A673 (cell line): Measurements from ENCODE around the gene KLHL11.

Source experiments
- EZH2 ChIP-seq: fragments of 200-600 bp; sonication (generic); IDR thresholded peaks from 2 replicates; pipeline ENCODE4 v1.6.1; 2017; ENCODE audit warnings: borderline replicate concordance, low read depth, mild to moderate bottlenecking, mixed read lengths, antibody characterized with exemption, low read length; ENCODE audit not compliant: poor library complexity, severe bottlenecking
- TF ChIP-seq, protein P1 (sequence below): fragments of 300-800, 200-600 bp; sonication (generic); conservative IDR thresholded peaks from 2 replicates; pipeline ENCODE4 v1.5.1; 2017; ENCODE audit warnings: low read depth, mild to moderate bottlenecking, antibody characterized with exemption, low read length, moderate library complexity, mixed read lengths

DNA sequence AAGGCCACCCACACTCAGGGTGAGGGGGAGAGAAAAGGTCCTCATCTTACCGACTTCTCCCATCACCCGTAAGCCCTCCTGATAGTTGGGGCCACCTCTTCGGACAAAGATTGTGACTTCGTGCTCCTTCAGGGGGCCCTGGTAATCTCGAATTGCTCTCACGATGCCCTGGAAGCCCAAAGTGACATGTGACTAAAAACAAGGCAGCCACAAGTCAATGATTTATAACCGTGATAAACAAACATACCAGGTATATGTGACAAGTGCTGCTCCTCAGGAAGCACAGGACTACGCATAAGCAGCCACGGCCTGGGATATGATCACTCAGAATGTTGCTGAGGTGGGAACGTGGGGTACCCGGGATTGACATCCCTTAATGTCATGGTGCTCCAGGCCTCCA is 36.4 kb upstream of the KLHL11 start:
- TF ChIP-seq, protein P1, sequence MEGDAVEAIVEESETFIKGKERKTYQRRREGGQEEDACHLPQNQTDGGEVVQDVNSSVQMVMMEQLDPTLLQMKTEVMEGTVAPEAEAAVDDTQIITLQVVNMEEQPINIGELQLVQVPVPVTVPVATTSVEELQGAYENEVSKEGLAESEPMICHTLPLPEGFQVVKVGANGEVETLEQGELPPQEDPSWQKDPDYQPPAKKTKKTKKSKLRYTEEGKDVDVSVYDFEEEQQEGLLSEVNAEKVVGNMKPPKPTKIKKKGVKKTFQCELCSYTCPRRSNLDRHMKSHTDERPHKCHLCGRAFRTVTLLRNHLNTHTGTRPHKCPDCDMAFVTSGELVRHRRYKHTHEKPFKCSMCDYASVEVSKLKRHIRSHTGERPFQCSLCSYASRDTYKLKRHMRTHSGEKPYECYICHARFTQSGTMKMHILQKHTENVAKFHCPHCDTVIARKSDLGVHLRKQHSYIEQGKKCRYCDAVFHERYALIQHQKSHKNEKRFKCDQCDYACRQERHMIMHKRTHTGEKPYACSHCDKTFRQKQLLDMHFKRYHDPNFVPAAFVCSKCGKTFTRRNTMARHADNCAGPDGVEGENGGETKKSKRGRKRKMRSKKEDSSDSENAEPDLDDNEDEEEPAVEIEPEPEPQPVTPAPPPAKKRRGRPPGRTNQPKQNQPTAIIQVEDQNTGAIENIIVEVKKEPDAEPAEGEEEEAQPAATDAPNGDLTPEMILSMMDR, result no peak
- no peak for TF ChIP-seq EZH2
